HG02973 (cell line): Measurements from ENCODE around the gene KIRREL1.

Source experiments
- ATAC-seq: cut with Tn5 transposase; IDR thresholded peaks from one replicate; pipeline ENCODE4 v1.9.1; 2021; ENCODE audit warnings: moderate library complexity; ENCODE audit not compliant: unreplicated experiment

The KIRREL1 gene

GRCh38 chr1:157971769-157972168 lies 21.7 kb upstream of the KIRREL1 start:
- no peak for ATAC-seq

- ATAC-seq: no peak
Measured at GRCh38 chr1:157975228-157975950, 18.1 kb upstream of the KIRREL1 start.

- ATAC-seq: no peak
Measured at GRCh38 chr1:157976888-157977287, 16.6 kb upstream of the KIRREL1 start.

GRCh38 chr1:157978586-157979403 lies 14.7 kb upstream of the KIRREL1 start:
- no peak for ATAC-seq

GRCh38 chr1:157982136-157982535 lies 11.3 kb upstream of the KIRREL1 start:
- no peak for ATAC-seq

- no peak for ATAC-seq
Measured at GRCh38 chr1:157983787-157984186, 9.7 kb upstream of the KIRREL1 start.

GRCh38 chr1:157984469-157984868 lies 9.0 kb upstream of the KIRREL1 start:
- no peak for ATAC-seq

GRCh38 chr1:157985473-157985872 lies 8.0 kb upstream of the KIRREL1 start:
- no peak for ATAC-seq

- ATAC-seq: no peak
Measured at GRCh38 chr1:157988002-157988401, 5.4 kb upstream of the KIRREL1 start.

GRCh38 chr1:157992031-157992832 lies 1.2 kb upstream of the KIRREL1 start:
- no peak for ATAC-seq

- no peak for ATAC-seq
Measured at GRCh38 chr1:157992833-157993146, 655 bp upstream of the KIRREL1 start.

GRCh38 chr1:157993918-157994605 lies 617 bp downstream of the KIRREL1 start:
- ATAC-seq: no peak

GRCh38 chr1:157994704-157995582 lies 1.5 kb downstream of the KIRREL1 start:
- no peak for ATAC-seq

- ATAC-seq: no peak
Measured at GRCh38 chr1:157995583-157996169, 2.2 kb downstream of the KIRREL1 start.

GRCh38 chr1:157996433-157996832 lies 3.0 kb downstream of the KIRREL1 start:
- no peak for ATAC-seq

- ATAC-seq: no peak
Measured at GRCh38 chr1:158000507-158000906, 7.1 kb downstream of the KIRREL1 start.

GRCh38 chr1:158002022-158002630 lies 8.7 kb downstream of the KIRREL1 start:
- no peak for ATAC-seq

- ATAC-seq: no peak
Measured at GRCh38 chr1:158002631-158003405, 9.4 kb downstream of the KIRREL1 start.

GRCh38 chr1:158003406-158003800 lies 10.0 kb downstream of the KIRREL1 start:
- no peak for ATAC-seq
